Adrenal gland (tissue), 5 donors: ENCODE measurements around the gene KCNMB2.

Source experiments
- POLR2A ChIP-seq, 2 donors: fragments of 450-650 bp; IDR thresholded peaks; one replicate each; pipeline ENCODE4 v1.6.1; 2017; ENCODE audit warnings: antibody characterized with exemption in 2 of 2, mild to moderate bottlenecking in 2 of 2, moderate library complexity in 1 of 2
- TF ChIP-seq, protein P1 (sequence below), 6 experiments: fragments of 450-650 bp in 4 of 6; fragments of 200-600 bp in 2 of 6; sonication (generic) in 1 of 6; IDR thresholded peaks; 1 replicate in 5 of 6; 2 replicates in 1 of 6; pipeline versions ENCODE4 v1.5.1 to v1.8.0; 2016 to 2021; ENCODE audit warnings: antibody characterized with exemption in 6 of 6, mild to moderate bottlenecking in 2 of 6, moderate library complexity in 1 of 6
- donor health status: DM: no; HTN: no; CAD: no.

DNA sequence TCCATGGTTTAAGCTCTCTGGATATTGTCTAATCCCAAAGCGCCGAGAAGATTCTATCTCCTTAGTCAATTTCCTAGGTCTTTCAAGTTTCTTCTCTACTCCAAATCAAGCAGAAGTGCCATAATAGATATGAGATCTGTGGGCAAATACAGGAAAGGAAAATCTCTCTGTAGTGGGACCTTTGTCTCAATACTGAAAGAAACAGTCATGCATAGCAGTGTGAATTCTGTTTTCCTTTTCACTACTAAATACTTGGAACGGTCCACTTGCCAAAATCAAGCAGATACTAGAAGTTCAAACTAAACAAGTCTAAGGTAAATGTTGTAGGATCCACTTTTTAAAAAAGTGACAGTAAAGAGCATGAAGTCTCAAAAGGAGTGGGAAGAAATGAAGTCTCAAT is 298.8 kb downstream of the KCNMB2 start:
- TF ChIP-seq, protein P1, sequence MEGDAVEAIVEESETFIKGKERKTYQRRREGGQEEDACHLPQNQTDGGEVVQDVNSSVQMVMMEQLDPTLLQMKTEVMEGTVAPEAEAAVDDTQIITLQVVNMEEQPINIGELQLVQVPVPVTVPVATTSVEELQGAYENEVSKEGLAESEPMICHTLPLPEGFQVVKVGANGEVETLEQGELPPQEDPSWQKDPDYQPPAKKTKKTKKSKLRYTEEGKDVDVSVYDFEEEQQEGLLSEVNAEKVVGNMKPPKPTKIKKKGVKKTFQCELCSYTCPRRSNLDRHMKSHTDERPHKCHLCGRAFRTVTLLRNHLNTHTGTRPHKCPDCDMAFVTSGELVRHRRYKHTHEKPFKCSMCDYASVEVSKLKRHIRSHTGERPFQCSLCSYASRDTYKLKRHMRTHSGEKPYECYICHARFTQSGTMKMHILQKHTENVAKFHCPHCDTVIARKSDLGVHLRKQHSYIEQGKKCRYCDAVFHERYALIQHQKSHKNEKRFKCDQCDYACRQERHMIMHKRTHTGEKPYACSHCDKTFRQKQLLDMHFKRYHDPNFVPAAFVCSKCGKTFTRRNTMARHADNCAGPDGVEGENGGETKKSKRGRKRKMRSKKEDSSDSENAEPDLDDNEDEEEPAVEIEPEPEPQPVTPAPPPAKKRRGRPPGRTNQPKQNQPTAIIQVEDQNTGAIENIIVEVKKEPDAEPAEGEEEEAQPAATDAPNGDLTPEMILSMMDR (IDR thresholded peaks at IDR 0.05), result no peak
- no peak for TF ChIP-seq POLR2A (IDR thresholded peaks at IDR 0.05)
